Activated effector memory CD4-positive, alpha-beta T cell treated with Interleukin-2 at 50 U/mL for 16 hours (primary cell): ENCODE data around the gene PHACTR3.

Source experiments
- DNase-seq: peaks from one replicate; pipeline ENCODE4 v3.0.0-alpha.2; 2020

The PHACTR3 gene

GRCh38 chr20:59784365-59784764, 180.0 kb downstream of the PHACTR3 start:
- DNase-seq: no peak

- DNase-seq: no peak
Measured at GRCh38 chr20:59784791-59785668, 180.7 kb downstream of the PHACTR3 start.

- no peak for DNase-seq
Measured at GRCh38 chr20:59785669-59785959, 181.3 kb downstream of the PHACTR3 start.

- no peak for DNase-seq
Measured at GRCh38 chr20:59785986-59786795, 181.9 kb downstream of the PHACTR3 start.

GRCh38 chr20:59786801-59787537, 182.6 kb downstream of the PHACTR3 start:
- no peak for DNase-seq

- no peak for DNase-seq
Measured at GRCh38 chr20:59787538-59787890, 183.2 kb downstream of the PHACTR3 start.

GRCh38 chr20:59788196-59788735, 183.9 kb downstream of the PHACTR3 start:
- no peak for DNase-seq

GRCh38 chr20:59788811-59789397, 184.6 kb downstream of the PHACTR3 start:
- DNase-seq: no peak

- no peak for DNase-seq
Measured at GRCh38 chr20:59789686-59790085, 185.3 kb downstream of the PHACTR3 start.

- DNase-seq: no peak
Measured at GRCh38 chr20:59790346-59790745, 186.0 kb downstream of the PHACTR3 start.

- no peak for DNase-seq
Measured at GRCh38 chr20:59792300-59792699, 188.0 kb downstream of the PHACTR3 start.

GRCh38 chr20:59794555-59794954, 190.2 kb downstream of the PHACTR3 start:
- no peak for DNase-seq

- no peak for DNase-seq
Measured at GRCh38 chr20:59800309-59800708, 196.0 kb downstream of the PHACTR3 start.

GRCh38 chr20:59802018-59802417, 197.7 kb downstream of the PHACTR3 start:
- DNase-seq: no peak

- no peak for DNase-seq
Measured at GRCh38 chr20:59802471-59803221, 198.3 kb downstream of the PHACTR3 start.

GRCh38 chr20:59804347-59804746, 200.0 kb downstream of the PHACTR3 start:
- no peak for DNase-seq

GRCh38 chr20:59804871-59805665, 200.7 kb downstream of the PHACTR3 start:
- DNase-seq: no peak

- no peak for DNase-seq
Measured at GRCh38 chr20:59805786-59806577, 201.6 kb downstream of the PHACTR3 start.

GRCh38 chr20:59806578-59806975, 202.2 kb downstream of the PHACTR3 start:
- no peak for DNase-seq
